Urothelium cell line (cell line): ENCODE data around the gene RARRES2.

Experiments used
- DNase-seq: peaks from one replicate; pipeline ENCODE4 v3.0.0; 2011; ENCODE audit warnings: low spot score, mixed read lengths
- FAIRE-seq: peaks from 2 replicates; lab custom pipeline; 2011; peaks lifted over from hg19 to GRCh38; lab: Jason Lieb, UNC

RARRES2 gene

DNA sequence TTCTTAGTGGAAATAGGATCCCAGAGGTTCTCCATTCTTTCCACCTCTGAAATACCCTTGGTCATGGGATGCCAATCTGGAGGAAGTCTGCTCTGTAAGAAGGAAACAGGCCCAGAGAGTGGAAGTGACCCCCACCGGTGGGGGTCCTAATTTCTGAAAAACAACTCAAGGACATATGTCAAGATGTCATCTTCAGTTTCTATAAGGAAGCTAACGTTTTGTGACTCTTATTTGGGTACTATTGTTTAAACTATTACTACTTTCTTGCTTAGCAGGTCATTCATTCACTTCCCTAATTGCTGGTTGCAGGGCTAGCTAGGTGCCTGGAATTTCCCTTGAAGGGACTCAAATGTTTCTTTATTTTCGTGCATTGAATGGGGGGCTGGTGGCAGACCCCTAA is 35.8 kb upstream of the RARRES2 start:
- no peak for DNase-seq
- FAIRE-seq = no peak

DNA sequence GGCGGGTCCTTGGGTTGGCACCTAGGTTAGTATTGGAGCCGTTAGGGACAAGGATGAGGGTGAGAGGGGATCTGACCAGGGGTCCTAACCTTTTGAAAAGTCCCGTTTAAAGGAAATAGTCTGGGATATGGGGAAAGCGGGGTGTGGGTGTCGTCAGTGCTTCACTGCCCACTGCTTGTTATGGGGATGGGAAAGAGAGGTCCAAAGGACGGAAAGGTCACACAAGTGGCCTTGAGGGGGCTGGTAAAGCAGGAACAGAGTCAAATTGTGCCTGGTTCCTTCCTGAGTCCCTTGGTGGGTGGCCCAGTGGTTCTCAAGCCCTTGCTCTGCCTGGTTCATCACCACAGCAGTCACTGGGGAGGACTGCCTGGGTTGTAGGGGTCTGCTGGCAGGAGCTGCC is 35.1 kb upstream of the RARRES2 start:
- DNase-seq = no peak
- FAIRE-seq = no peak

DNA sequence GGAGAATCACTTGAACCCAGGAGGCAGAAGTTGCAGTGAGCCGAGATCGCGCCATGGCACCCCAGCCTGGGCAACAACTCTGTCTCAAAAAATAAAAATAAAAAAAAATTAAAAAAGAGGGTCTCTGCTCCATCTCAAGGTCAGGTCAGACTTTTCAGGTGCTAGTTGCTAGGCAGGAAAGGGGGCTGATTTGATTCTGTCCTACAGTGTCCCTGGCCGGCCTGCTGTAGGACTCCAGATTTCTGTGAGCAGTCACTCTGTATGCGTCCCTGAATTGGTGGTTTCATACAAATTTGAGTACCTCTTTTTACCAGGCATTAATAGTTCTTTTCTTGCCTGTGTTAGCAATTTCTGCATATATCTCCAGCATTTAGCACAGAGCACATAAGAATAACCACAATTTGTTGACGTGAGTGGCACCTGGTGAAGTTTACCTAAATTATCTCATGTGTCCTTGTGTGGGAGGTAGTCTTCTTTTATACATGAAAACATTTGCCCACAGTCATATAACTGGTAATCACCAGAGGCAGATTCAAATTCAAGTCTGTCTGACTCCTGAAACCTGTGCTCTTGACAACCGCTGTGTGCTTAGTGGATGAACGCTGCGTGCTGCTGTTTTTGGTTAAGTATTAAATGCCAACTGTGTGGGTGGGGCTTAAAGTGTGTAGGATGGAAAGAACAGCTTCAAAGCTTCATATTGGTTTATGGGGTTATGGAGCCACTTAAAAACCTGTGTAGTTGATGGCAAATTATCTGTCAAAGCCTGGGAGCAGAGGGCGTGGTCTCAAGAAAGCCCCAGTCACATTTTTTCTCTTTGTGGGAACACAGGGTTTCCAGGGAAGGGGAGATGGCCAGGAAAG is 34.5 kb upstream of the RARRES2 start:
- DNase-seq (no peak), FAIRE-seq (no peak)

DNA sequence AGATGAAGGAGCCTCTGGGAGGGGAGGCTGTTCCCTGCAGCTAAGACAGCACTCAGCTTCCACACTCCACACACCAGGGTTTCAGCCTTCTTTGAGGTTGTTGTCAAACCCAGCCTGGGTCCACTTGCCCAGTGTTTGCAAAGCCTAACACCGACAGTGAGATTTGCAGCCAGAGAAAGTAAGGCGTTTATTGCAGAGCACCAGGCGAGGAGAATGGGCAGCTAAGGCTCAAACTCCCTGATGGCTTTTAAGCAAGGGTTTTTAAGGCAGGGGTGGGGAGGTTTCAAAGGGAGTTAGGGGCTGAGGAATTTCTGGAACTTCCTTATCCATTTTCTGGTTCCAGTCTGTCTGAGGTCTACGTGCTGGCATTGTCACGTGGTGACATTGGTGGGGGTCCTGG is 33.0 kb upstream of the RARRES2 start:
- no peak for DNase-seq

DNA sequence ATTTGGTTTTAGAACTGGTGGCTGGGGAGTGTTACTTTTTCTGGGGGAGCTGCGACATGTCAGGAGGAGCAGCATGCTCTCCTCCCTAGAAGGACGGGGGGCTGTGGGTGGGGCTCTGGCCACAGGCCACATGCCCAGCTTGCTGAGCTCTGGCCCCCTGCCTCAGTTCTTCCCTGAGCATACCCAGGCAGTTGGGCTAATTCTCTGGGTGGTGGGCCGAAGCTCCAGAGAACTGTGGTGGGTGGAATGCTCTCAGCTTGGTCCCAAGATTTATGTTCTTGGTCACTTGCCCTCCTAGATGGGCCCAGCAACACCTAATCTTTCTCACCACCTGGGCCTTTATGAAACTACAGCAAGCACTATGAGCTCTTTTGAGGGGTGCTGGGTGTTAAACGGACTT is 32.6 kb upstream of the RARRES2 start:
- DNase-seq = no peak
- no peak for FAIRE-seq

More for the DNA sequence above, 33.0 kb upstream of the RARRES2 start:
- no peak for FAIRE-seq

DNA sequence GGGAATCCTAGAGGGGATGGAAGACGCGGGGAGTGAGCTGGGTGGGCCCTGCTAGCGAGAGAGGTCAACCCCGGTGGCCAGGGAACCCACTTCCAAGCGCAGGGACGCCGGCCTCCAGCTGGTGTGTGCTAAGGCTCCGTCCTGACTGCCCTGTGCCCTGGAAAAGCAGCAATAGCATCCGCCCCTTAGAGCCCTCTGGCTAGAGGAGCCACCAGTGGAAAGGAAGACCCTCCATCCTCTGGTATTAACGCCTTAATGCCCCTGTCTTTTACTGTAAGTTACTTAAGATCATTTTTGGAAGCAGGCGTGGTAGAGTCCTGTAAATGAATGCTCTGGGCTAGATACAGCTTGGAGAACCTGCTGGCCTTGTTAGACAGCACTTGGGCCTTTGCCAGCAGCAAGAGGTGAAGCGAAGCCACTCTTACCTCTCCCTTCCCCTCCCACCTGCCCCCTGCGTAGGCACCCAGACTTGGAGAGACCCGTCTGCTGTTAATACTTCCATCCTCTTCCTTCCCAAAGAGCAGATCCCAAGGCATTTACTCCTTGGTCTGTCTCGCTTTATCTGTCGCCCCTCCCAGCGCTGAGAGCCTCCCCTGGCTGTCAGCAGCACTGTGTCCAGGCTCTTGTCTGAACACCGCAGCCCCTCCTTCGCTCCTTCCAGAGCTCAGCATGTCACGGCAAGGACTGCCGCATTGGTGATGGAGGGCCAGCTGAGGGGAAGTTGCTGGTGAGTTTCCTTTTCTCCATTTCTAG is 31.8 kb upstream of the RARRES2 start:
- FAIRE-seq (no peak), DNase-seq (no peak)

DNA sequence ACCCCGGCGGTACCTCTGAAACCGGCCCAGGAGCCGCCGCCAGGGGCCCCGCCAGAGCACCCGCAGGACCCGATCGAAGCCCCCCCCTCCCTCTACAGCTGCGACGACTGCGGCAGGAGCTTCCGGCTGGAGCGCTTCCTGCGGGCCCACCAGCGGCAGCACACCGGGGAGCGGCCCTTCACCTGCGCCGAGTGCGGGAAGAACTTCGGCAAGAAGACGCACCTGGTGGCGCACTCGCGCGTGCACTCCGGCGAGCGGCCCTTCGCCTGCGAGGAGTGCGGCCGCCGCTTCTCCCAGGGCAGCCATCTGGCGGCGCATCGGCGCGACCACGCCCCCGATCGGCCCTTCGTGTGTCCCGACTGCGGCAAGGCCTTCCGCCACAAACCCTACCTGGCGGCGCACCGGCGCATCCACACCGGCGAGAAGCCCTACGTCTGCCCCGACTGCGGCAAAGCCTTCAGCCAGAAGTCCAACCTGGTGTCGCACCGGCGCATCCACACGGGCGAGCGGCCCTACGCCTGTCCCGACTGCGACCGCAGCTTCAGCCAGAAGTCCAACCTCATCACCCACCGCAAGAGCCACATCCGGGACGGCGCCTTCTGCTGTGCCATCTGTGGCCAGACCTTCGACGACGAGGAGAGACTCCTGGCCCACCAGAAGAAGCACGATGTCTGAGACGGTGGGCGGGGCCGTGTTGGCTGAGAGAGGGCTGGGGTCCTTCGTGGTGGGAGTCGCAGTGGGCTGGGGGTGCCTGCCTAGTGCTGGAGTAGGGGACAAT is 31.0 kb upstream of the RARRES2 start:
- FAIRE-seq (no peak), DNase-seq (no peak)

DNA sequence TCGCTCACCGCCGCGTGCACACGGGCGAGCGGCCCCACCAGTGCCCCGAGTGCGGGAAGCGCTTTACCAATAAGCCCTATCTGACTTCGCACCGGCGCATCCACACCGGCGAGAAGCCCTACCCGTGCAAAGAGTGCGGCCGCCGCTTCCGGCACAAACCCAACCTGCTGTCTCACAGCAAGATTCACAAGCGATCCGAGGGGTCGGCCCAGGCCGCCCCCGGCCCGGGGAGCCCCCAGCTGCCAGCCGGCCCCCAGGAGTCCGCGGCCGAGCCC is 30.5 kb upstream of the RARRES2 start:
- DNase-seq (no peak), FAIRE-seq (no peak)

DNA sequence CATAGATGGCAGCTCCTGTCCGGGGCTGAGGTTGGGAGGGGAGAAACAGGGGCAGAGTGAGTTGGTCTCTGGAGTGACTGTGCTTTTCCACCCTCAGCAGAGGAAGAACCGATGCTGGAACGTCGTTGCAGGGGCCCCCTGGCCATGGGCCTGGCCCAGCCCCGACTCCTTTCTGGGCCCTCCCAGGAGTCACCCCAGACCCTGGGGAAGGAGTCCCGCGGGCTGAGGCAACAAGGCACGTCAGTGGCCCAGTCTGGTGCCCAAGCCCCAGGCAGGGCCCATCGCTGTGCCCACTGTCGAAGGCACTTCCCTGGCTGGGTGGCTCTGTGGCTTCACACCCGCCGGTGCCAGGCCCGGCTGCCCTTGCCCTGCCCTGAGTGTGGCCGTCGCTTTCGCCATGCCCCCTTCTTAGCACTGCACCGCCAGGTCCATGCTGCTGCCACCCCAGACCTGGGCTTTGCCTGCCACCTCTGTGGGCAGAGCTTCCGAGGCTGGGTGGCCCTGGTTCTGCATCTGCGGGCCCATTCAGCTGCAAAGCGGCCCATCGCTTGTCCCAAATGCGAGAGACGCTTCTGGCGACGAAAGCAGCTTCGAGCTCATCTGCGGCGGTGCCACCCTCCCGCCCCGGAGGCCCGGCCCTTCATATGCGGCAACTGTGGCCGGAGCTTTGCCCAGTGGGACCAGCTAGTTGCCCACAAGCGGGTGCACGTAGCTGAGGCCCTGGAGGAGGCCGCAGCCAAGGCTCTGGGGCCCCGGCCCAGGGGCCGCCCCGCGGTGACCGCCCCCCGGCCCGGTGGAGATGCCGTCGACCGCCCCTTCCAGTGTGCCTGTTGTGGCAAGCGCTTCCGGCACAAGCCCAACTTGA is 29.9 kb upstream of the RARRES2 start:
- DNase-seq = no peak
- FAIRE-seq = no peak

DNA sequence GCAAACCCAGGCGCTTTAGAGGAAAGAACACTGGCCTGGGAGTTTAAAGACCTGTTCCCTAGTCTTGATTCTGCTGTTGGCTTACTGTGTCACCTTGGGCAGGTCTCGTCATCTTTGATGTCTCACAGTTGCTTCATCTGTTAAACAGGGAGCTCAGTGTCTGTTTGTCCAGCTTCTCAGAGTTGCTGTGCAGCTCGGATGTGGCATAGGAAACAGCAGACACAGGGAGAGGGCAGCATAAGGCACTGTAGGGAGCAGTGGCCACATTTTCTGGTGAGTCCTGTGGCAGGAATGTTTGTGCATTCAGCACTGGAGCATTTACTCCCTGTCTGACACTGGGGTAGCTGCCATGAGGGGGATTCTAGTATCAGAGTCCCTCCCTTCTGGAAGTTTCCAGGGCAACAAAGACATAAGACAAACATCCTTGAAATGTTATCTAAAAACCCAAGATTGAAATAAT is 29.2 kb upstream of the RARRES2 start:
- DNase-seq (no peak), FAIRE-seq (no peak)

DNA sequence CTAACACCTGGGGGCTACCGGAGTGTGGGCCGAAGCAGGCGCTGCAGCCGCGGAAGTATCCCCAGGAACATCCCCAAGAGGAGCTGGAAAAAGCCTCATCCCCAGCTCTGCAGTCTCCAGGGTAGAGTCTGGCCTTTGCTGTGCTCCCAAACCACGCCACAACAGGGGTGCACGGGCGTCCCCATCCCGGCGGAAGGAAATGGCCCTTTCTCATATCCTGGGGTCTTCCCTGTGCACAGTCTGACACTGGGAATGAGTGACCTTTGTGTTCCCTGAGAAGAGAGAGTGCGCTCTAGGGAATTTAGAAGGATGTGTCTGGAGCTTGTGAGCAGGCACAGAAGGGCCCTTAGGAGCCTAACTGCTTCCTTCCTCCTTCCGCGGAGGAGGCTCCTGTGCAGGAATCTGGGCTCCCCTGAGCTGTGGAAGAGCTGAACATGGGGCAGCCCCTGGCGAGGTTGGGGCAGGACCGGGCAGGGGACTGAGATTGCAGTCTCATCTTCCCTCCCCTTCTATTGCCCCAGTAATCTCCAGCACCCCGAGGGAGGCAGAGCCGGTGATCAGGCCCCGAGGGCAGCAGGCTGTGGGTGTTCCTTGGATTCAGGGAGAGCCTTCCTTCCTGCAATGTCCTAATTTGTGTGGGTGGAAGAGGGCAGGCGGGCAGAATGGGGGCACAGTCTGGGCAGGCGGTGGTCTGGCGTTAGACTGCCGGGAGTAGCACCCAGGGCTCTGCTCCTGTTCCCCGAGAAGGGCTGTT is 28.5 kb upstream of the RARRES2 start:
- FAIRE-seq (no peak), DNase-seq (no peak)

DNA sequence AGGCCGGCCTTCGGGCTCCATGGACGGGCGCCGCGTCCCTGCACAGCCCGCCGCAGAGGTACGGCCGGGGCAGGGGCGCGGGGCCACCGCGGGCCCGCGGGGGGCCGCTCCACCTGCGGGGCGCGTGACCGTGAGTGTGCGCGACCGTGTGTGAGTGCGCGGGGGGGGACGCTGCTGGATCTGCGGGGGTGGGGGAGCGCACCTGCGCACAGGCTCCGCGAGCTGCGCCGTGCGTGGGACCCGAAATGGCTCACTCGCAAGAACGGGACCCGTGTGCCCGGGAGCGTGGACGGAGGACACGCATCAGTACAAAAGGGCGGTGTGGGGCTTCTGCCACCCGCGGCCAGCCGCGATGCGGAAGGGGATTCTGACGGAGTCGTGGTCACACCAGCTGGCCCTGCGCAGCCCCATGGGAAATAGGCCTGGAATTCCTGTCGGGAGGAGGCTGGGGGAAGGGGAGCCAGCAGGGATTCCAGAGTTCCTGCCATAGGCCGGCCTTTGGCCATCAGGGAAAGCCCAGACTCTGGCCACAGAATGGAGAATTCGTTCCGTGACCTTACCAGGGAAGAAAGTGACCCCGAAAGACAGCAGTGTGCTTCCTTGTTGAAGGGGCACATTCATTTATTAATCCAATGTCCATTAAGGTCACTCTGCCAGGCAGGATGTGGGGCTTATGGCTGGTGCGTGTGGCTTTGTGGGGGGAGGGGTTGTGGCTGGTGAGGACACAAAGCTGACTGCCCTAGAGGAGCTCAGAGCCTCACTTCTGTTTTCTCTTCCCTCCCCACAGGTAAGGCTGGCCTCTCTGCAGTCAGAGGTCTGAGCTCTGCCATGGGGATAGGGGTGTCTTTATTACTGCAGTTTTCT is 27.7 kb upstream of the RARRES2 start:
- no peak for FAIRE-seq
- DNase-seq = peak; percentile 18

DNA sequence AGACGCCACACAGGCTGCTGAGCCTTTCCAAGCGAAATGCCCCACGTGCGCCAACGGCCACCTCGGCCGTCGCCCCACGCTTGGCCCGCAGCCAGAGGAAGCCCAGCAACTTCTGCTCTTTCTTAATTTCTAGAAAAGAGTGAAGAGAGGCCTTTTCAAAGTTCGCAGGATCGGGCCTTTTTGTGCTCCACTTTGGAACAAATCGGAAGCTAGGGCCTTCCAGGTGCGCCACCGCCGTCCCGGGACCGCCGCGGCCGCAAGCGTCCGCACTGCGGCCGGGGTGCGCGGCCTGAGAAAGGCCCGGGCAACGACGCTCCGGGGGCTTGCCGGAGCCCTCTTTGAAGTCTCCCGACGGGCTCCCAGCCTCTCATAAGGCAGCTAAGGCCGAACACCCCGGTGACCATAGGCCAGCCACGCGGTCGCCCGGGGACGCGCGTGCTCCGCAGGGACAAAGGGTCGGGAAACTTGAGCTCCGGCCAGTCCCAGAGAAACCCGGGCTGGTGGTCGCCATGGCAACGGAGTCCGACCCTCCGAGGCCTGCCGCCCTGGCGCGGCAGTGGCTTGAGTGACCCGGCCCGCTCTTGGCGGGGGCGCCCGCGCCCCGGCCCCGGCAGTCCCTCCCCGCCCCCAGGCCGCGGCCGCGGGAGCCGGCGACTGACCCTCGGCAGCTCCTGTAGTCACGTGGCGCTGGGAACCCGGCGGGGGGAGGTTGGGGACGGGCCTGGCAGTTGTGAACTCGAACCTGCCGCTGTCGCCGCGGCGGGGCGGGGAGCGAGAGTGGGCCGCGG is 26.9 kb upstream of the RARRES2 start, which contains the start of gene REPIN1:
REPIN1 (plus strand) TSS at position 727 of the 788 bp plus-strand sequence. CDS start 890 bp downstream, outside the sequence.
- DNase-seq = peak; percentile 63
- no peak for FAIRE-seq

DNA sequence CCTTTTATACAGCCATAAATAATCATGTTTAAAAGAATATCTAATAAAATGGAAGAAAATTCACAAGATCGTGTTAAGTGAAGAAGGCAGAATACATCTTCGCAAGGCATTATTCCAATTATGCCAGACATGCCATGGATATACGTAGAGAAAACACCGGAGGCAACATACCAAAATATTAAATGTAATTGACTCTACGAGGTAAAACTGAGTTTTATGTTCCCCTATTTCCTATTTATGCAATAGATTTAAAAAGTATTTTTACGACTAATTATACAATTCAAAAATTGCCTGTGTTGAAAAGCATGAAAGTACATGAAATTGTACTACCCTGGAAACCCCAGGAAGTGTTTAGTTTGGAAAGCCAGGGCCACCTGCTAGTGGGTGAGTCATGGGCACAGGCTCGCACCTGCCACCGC is 26.3 kb upstream of the RARRES2 start:
- no peak for FAIRE-seq
- DNase-seq = no peak

DNA sequence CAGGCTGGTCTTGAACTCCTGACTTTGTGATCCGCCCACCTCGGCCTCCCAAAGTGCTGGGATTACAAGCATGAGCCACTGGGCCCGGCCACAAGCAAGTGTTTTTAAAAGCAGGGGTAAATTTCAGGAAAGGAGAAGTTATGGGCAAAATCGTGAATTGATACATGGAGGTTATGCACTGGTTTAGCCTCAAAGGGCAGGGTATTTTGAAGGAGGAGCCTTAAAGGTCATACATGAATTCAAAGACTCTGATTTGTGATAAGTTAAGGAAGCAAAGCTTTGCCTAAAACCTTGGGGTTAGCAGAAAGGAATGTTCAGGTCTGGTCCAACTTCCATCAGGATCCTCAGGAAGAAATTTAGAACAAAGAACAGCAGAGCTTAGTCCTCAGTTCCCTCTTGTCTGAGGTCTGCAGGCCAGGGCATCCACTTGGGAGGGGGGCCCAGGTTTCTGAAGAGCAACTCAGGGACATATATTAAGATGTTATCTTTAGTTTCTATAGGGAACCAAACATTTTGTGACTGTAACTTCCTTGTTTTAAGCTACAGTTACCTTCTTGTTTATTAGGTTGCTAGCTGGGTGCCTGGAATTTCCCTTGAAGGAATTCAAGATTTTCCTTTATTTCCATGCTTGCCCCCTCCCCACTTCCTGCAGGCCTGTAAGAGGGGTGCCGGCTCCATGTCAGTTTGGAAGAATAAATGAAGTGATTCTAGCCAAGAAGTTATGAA is 24.4 kb upstream of the RARRES2 start:
- DNase-seq (no peak), FAIRE-seq (no peak)

DNA sequence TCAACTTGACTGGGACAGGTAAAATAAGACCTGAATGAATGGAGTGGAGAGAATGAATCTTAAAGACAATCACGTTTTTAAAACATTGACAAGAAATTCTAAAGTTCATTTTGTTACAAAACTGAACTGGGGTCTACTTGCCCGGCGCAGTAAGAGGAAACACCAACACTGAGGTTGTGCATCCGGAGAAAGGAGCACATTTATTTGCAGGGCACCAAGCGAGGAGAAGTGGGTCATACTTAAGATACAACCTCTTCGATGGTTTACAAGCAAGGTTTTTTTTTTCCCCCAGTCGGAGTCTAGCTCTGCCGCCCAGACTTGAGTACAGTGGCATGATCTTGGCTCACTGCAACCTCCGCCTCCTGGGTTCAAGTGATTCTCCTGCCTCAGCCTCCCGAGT is 23.8 kb upstream of the RARRES2 start:
- FAIRE-seq (no peak), DNase-seq (no peak)

DNA sequence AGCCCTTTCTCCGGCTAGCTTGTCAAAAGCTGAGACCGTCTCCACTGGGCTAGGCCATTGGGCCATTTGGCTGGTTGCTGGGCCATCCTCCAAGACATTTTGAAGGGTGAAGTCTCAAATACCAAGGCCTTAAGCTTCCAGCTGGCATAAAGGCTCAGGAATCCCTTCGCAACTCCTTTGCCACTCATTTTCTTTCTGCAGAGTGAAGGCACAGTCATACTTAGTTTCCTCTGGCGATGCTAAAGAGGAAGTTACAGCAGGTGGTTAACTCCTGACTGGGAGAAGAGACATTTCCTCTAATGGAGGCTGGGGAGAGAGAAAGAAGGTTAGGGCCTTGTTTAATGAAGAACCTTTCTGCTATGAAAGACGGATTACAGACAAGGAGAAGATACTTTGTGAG is 22.4 kb upstream of the RARRES2 start:
- DNase-seq = no peak

More for the DNA sequence above, 22.4 kb upstream of the RARRES2 start:
- no peak for FAIRE-seq
